Kidney epithelial cell (primary cell): ENCODE measurements around the gene ITCH. TPM values are rescaled to one million over a fixed set of nuclear protein-coding genes. Genes with fewer than 3 reads are reported as not detected.
A peak's percentile ranks its signal among the peaks of the same experiment; 100 is the strongest.

ENCODE experiments used
- DNase-seq: peaks from one replicate; pipeline ENCODE4 v3.0.0-alpha.2; 2010; ENCODE audit warnings: low read depth
- H3K27me3 ChIP-seq: 2 replicates; pipeline ENCODE4 v1.6.0; 2011; ENCODE audit warnings: low read length; ENCODE audit not compliant: control insufficient read depth, insufficient read depth
- H3K36me3 ChIP-seq: 2 replicates; pipeline ENCODE4 v1.5.1; 2011; ENCODE audit warnings: low read length; ENCODE audit not compliant: control insufficient read depth, insufficient read depth
- H3K4me3 ChIP-seq: 2 replicates; pipeline ENCODE4 v1.5.1; 2011; ENCODE audit warnings: low read depth, mild to moderate bottlenecking, control low read depth, low read length
- total RNA-seq: library from RNA; depleted of rRNA; stranded (reverse); fragments of >200 nt; gene quantifications from 2 replicates; pipeline ENCODE4 v1.2.3, GENCODE V29; 2015
- TF ChIP-seq, protein P1 (sequence below): IDR thresholded peaks from 2 replicates; pipeline ENCODE4 v1.5.1; 2011; ENCODE audit warnings: mild to moderate bottlenecking, moderate library complexity, low read length, control low read depth, inconsistent platforms; ENCODE audit not compliant: insufficient read depth, poor library complexity, severe bottlenecking

The ITCH gene
- 47.8 and 53.5 TPM in 2 replicates for total RNA-seq

DNA sequence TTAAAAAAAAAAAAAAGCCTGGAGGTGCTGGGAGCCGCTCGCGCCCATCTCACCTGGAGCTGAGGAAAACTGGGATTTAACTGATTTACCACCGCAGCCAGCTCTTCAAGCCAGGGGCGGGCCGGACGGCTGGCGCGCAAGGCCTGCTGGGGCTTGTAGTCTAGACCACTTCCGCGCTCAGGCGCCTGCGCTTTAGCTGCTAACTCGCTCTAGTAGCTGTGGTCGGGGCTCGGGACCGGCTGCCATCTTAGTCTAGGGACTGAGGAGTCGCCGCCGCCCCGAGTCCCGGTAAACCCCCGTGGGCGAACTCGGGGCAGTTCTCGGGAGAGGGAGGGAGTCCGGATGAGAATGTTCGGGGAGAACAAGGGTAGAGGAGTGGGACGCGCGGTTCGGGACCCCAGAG, at the start of gene ITCH:
Gene ITCH (plus strand): TSS at position 212 of the 403 bp plus-strand sequence. CDS start 30,539 bp downstream, outside the sequence.
- Histone ChIP-seq H3K4me3 (peak within 1 kb of the TSS; percentile 65), H3K36me3 (peaks cover 1% of the 10 kb centered on the region), H3K27me3 (no peaks in the 10 kb centered on the region)
- DNase-seq: peak; percentile 85
- TF ChIP-seq, protein P1, sequence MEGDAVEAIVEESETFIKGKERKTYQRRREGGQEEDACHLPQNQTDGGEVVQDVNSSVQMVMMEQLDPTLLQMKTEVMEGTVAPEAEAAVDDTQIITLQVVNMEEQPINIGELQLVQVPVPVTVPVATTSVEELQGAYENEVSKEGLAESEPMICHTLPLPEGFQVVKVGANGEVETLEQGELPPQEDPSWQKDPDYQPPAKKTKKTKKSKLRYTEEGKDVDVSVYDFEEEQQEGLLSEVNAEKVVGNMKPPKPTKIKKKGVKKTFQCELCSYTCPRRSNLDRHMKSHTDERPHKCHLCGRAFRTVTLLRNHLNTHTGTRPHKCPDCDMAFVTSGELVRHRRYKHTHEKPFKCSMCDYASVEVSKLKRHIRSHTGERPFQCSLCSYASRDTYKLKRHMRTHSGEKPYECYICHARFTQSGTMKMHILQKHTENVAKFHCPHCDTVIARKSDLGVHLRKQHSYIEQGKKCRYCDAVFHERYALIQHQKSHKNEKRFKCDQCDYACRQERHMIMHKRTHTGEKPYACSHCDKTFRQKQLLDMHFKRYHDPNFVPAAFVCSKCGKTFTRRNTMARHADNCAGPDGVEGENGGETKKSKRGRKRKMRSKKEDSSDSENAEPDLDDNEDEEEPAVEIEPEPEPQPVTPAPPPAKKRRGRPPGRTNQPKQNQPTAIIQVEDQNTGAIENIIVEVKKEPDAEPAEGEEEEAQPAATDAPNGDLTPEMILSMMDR: no peak

DNA sequence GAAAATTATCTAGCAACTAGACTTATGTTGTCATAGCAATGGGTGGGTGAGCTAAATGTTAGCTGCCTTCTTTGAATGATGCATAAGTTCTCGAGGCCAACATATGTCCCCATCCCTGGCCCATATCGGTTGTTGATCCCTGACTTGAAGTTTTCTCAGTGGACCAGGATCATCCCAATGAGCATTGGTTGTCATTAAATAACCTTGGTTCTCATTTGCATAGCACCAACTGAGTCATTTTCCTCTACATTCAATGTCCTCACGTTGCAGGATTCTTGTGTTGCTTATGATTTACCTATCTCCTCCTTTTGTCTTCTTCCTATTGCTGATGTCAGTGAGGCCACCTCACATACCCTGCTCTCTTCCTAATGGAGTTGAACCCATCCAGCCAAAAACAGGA, 47.8 kb upstream of the ITCH start:
- DNase-seq: no peak
- Histone ChIP-seq H3K36me3 (no peaks in the 10 kb centered on the region), H3K27me3 (peaks cover 7% of the 10 kb centered on the region), H3K4me3 (no peak overlapping the region)
- TF ChIP-seq, protein P1: no peak

DNA sequence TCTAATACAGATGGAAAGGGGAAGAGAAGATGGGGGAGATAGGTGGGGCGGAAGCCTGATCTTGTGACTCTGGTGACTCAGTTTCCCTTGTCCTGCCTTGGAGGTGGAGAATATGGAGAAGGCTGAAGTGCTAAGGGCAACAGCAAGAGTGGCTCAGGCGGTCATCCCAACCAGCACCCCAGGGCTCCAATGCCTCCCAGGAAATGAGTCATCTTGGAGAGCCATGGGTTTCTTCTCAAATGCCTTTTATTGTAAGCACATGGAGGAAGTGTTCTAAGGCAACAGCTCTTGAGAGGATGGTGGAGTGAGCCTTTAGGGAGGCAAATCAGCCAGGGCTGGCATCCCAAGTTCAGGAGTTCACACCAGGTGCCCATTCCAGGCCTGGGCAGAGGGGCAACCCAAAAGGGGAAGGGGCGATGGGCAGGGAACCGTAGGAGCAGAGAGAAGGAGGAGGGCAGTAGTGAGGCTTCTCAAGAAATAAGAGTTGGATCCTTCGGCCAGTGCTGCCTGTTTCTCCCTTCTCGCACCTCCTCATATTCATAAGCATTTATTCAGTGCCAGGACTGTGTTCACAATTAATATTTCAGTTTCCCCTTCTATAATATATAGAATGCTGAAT, 46.8 kb upstream of the ITCH start:
- Histone ChIP-seq H3K36me3 (no peaks in the 10 kb centered on the region), H3K4me3 (no peak overlapping the region), H3K27me3 (peaks cover 7% of the 10 kb centered on the region)
- TF ChIP-seq, protein P1: no peak
- DNase-seq: no peak

DNA sequence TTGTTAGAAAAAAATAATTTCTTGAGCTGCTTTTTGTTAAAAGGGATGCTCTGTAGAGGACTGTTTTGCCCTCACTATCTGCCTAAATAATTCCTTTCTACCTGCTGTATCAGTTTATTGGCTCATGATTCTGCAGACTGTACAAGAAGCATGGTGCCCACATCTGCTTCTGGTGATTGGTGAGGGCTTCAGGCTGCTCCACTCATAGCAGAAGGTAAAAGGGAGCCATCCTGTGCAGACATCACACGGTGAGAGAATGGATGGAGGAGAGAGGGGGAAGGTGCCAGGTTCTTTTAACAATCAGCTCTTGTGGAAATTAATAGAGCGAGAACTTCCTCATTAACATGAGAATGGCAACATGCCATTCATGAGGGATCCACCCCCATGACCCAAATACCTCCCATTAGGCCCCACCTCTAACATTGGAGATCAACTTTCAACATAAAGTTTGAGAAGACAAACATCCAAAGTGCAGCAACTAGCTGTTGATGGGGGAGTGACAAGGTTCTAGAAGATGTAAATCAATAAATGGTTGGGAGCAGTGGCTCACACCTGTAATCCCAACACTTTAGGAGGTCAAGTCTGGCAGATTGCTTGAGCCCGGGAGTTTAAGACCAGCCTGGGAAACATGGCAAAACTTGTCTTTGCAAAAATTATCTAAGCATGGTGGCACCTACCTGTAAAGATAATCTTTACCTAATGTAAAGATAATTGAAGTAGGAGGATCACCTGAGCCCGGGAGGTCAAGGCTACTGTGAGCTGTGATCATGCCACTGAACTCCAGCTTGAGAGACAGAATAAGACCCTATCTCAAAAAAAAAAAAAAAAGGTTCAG, 44.2 kb upstream of the ITCH start:
- Histone ChIP-seq H3K27me3 (no peaks in the 10 kb centered on the region), H3K36me3 (no peaks in the 10 kb centered on the region), H3K4me3 (no peak overlapping the region)
- TF ChIP-seq, protein P1: no peak
- no peak for DNase-seq

DNA sequence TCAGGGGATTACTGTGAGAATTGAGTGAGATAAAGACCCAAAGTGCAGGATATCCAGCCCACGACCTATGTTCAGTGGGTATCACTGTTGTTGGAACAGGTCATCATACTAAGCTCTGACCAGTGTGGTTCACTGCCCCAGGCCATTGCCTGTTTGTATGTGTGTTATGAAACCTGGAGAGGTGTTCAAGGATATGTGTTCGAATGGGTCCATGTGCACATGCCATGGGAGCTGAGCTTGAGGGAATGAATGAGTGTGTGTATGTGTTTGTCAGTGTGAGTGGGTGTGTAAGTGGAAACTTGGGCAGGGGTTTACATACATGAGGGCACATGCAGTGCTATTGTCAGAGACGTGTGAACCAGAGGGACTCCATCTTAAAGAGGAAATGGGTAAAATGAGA, 42.2 kb upstream of the ITCH start:
- Histone ChIP-seq H3K27me3 (no peaks in the 10 kb centered on the region), H3K36me3 (no peaks in the 10 kb centered on the region), H3K4me3 (no peak overlapping the region)
- TF ChIP-seq, protein P1: no peak
- no peak for DNase-seq
